RWPE1 (cell line): ENCODE measurements around the gene CLSTN2.

ENCODE experiments used
- CTCF ChIA-PET: fragments of 350-600 bp; sonication (Branson Sonifier 250); formaldehyde crosslinking; extraction: SDS; loops from one replicate; lab custom pipeline; 2021; lab: Yijun Ruan, JAX
- POLR2A ChIA-PET: fragments of 400-600 bp; formaldehyde crosslinking; extraction: SDS; loops from one replicate; lab custom pipeline; 2020; ENCODE audit warnings: antibody characterized with exemption; ENCODE audit not compliant: low non-redundant PET; lab: Yijun Ruan, JAX
- DNase-seq: peaks from one replicate; pipeline ENCODE4 v3.0.0; 2012; ENCODE audit warnings: low spot score
- H3K27ac ChIP-seq: fragments of 450-650 bp; 2 replicates; pipeline ENCODE4 v1.5.1; 2017
- TF ChIP-seq, protein P1 (sequence below): fragments of 450-650 bp; conservative IDR thresholded peaks from 2 replicates; pipeline ENCODE4 v1.5.1; 2017; ENCODE audit warnings: low read depth, mild to moderate bottlenecking

Gene CLSTN2

DNA sequence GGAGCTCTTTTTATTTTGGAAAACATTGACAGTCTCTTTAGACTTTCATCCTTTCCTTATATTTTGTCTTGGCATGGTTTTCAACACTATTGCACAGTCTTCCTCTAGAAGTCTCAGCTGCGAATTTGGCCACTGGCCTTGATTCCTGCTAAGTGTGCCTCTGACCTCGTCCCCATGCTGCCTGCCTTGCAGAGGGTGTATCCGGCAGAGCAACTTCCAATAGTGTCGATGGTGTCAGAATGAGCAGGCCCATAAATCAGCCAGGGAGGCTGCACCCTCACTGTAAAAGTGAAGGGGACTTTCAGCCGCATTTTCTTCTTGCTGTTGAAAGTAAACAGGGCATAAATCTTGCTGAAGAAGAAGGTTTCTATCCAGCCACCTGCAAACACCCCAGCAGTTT is 406.2 kb downstream of the CLSTN2 start:
- TF ChIP-seq, protein P1, sequence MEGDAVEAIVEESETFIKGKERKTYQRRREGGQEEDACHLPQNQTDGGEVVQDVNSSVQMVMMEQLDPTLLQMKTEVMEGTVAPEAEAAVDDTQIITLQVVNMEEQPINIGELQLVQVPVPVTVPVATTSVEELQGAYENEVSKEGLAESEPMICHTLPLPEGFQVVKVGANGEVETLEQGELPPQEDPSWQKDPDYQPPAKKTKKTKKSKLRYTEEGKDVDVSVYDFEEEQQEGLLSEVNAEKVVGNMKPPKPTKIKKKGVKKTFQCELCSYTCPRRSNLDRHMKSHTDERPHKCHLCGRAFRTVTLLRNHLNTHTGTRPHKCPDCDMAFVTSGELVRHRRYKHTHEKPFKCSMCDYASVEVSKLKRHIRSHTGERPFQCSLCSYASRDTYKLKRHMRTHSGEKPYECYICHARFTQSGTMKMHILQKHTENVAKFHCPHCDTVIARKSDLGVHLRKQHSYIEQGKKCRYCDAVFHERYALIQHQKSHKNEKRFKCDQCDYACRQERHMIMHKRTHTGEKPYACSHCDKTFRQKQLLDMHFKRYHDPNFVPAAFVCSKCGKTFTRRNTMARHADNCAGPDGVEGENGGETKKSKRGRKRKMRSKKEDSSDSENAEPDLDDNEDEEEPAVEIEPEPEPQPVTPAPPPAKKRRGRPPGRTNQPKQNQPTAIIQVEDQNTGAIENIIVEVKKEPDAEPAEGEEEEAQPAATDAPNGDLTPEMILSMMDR: no peak
- H3K27ac ChIP-seq: no peak overlapping the region
- ChIA-PET CTCF (no interaction called here), POLR2A (no interaction called here)
- no peak for DNase-seq

DNA sequence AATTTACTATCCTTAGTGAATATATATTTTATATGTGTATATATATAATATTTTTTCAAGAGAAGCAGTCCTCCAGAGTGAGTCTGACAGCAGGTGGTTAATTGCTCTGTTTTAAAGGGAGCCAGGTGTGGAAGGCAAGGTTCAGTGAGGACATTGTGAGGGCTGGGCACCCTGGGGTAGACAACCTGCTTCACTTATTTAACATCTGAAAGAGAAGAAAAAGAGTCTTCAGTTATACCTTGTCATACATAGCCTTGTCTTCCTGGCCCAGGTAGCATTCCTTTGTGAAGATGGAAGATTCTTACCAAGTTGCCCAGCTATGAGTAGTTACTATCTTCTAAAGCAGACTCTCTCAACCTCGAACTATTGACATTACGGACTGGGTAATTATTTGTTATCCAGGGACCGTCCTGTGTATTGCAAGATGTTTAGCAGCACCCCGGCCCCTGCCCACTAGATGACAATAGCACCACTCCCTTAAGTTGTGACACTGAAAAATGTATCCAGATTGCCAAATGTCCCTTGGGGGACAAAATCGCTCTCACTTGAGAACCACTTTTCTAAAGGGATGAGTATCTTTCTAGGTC is 406.9 kb downstream of the CLSTN2 start:
- TF ChIP-seq, protein P1: no peak
- ChIA-PET POLR2A (no interaction called here), CTCF (no interaction called here)
- H3K27ac ChIP-seq: no peak overlapping the region
- DNase-seq: no peak

DNA sequence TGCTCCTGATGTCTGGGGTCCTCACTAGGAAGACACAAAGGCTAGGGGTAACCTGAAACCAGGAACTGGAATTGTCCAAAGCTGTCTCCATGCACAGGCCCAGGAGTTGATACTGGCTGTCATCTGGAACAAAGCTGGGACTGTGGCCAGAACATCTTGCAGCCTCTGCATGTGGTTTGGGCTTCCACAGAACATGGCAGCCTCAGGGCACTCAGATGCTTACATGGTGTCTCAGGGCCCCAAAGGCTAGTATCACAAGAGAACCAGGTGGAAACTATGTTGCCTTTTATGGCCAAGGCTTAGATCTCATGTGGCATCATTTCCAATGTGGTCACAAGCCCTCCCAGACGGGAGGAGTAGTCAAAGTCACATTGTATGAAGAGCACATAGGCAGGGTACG is 407.7 kb downstream of the CLSTN2 start:
- DNase-seq: no peak
- POLR2A ChIA-PET: no interaction called here
- CTCF ChIA-PET: no interaction called here
- TF ChIP-seq, protein P1: no peak
- H3K27ac ChIP-seq: no peak overlapping the region

DNA sequence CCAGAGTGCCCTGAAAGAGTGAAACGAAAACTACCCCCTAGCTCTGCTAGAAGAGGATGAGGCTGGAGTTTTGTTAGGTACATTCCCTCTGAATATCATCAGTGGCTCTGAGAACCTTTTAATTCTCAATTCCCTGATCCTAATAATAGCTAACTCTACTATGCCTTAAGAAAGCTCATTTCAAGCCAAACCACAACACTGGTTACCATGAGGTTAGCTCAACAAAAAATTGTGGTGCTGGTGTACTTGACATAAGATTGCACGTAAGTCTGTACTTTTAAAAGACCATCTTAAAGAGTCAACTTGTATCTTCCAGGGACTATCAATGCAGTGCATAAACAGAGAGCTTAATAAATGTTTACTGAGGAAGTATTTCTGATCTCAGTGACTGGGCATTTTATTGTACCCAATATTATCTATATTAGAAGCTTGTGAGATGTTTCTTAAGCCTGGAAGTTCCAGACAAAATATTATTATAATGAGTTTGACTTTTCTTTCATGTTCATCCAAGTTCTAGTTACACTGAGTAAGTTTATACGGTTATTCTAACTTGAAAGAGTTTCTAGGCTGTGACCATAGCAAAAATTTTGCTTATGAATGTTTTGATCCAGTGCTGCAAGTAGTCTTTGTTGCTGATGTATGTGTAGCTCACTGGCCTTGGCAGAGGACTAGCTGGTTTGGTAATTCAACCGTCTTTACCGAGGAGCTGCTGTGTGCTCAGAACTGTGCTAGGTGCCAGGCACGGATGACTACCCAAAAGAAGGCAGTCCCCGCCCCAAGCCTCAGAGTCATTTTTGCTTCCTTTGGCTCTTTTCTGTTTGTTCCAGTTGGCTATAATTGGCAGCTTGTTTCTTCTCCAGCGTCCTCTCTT is 408.5 kb downstream of the CLSTN2 start:
- TF ChIP-seq, protein P1: no peak
- no peak for DNase-seq
- ChIA-PET POLR2A (no interaction called here), CTCF (interaction anchor here (0.6 to 0.7 kb wide), 2 partner anchors 11 to 118 kb away, joined by 3 read pairs; no protein-coding TSS in a partner anchor)
- no peak overlapping the region for H3K27ac ChIP-seq

DNA sequence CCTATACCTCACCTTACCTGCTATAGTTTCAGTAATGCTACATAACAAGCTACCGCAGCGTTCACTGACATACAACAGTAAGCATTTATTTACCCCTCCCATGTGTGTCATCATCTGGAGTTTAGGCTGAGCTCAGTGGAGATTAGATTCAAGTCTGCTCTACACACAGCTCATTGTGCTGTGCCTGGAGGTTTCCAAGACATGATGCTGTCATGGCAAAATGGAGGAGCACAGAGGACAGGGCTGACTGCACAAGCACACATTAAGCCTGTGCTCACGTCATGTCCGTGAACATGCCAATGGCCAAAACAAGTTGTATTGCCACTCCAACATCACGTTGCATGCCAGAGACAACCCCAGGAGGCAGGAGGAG is 409.1 kb downstream of the CLSTN2 start:
- ChIA-PET POLR2A (no interaction called here), CTCF (interaction anchor here (0.5 to 0.7 kb wide), 2 partner anchors 12 to 520 kb away, joined by 3 to 4 read pairs; no protein-coding TSS in a partner anchor)
- H3K27ac ChIP-seq: no peak overlapping the region
- TF ChIP-seq, protein P1: no peak
- no peak for DNase-seq

DNA sequence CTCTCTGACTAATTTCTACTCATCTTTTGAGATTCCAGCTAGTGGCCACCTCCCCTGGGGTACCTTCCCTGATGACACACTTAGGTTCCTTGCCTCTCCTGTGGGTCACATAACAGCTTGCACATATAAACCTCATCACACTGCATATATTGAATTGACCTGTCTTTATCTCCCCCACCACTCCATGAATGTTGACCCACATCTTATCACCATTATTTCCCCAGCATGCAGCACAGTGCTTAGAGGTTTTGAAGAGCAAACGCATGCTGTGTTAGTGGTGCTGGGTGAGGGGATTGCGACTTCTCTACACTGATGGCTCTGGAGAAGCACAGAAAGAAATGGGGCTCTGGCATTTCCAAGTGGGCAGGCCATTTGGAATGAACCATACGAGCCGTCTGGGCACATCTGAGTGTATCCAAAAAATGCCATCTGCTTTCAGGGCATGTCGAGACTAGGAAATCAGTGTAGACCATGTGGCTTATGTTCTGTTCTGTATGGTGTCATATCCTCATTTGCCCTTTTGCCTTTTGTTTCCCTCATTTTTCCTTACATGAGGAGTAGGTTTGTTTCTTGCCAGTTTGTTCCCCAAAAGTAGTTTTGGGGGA is 409.7 kb downstream of the CLSTN2 start:
- H3K27ac ChIP-seq: no peak overlapping the region
- TF ChIP-seq, protein P1: no peak
- CTCF ChIA-PET: interaction anchor here (0.5 to 0.6 kb wide), 2 partner anchors 17 to 519 kb away, joined by 4 read pairs; no protein-coding TSS in a partner anchor
- DNase-seq: no peak
- POLR2A ChIA-PET: no interaction called here
